Measurements from ENCODE around the gene ST6GALNAC2.

Gene ST6GALNAC2

GRCh38 chr17:76599694-76600460 lies 14.2 kb upstream of the ST6GALNAC2 start:
- DNase-seq (ENCODE audit: low read depth in 2 of 2): no peak

GRCh38 chr17:76598004-76598439 lies 12.4 kb upstream of the ST6GALNAC2 start:
- no peak for DNase-seq (ENCODE audit: low read depth in 2 of 2)

DNA sequence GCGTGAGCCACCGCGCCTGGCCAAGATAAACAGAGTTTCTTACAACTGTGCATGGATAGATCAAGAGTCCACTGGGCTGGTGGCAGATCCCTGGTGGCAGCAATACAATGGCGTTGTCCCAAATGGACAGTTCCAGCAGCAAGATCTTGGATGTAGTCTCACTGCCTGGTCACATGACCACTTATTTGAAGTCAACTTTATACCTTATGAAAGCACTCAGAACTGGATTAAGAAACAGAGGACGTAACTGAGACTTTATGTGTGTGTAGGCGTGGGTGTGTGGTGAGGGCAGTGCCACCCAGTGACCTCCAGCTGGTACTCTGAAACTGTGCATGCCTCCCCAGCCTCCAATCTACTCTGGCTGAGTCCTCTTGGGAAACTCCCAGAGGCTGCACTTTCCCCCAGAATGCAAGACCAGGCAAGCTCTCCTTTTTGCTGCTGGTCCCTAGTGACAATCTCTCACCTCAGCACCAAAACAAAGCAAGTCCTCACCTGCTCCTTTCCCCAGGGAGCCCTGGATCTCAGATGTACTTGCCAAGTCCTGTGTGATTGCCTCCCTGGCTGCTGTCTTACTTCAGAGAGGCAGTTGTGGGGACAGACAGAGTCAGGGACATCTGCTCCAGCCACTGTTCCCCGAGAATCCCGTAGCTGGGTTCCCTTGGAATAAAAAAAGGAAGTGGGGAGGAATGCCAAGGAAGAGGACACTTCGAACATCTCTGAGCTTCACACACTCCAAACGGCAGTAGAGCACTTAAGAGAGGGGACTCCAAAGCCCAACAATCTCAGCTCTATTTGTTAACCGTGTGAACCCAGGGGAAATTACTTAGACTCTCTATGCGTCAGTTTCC lies 11.7 kb upstream of the ST6GALNAC2 start:
- DNase-seq (ENCODE audit: low read depth in 2 of 2): no peak

GRCh38 chr17:76594690-76595089 lies 9.0 kb upstream of the ST6GALNAC2 start:
- DNase-seq (ENCODE audit: low read depth in 2 of 2): no peak

DNA sequence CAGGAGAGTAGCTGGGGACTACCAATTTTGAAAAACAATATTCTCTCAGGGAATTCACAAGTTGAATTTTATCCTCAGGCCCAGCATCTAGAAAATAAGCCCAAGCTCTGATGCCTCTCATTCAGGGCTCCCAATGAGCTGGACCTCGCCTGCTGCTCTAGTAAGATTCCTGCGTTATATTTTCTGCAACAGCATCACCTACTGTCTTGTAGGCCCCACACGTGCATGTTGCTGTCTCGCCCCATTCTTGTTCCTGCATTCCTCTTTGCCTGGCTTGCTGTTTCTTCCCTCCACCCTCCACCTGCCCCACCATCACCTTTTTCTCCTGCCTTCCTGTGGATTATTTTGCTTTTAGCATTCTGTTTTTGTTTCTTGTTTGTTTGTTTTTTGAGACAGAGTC lies 8.3 kb upstream of the ST6GALNAC2 start:
- DNase-seq (ENCODE audit: low read depth in 2 of 2): no peak

DNA sequence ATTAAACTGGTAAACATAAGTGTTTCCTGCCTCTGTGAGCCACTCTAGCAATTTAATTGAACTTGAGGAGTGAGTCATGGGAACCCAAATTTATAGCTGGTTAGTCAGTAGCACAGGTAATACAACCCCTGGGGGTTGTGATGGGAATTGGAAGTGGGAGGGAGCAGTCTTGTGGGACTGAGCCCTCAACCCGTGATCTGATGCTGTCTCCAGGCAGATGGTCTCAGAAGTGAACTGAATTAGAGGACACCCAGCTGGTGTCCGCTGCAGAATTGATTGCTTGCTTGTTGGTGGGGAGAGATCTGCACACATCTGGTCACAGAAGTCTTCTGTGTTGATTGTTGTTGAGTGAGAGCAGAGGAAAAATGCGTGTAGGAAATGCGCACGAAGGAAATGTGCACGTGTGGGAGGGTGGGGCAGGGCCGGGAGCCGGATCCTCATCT lies 7.7 kb upstream of the ST6GALNAC2 start:
- no peak for DNase-seq (ENCODE audit: low read depth in 2 of 2)

- DNase-seq (ENCODE audit: low read depth in 2 of 2): no peak
Observed at GRCh38 chr17:76588182-76588581, 2.5 kb upstream of the ST6GALNAC2 start.

- no peak for DNase-seq (ENCODE audit: low read depth in 2 of 2)
Observed at GRCh38 chr17:76586741-76587487, 1.3 kb upstream of the ST6GALNAC2 start.

- DNase-seq (ENCODE audit: low read depth in 2 of 2): no peak
Observed at GRCh38 chr17:76585033-76585648, 519 bp downstream of the ST6GALNAC2 start.

- DNase-seq (ENCODE audit: low read depth in 2 of 2): no peak
Observed at GRCh38 chr17:76584427-76585032, 1.1 kb downstream of the ST6GALNAC2 start.

- no peak for DNase-seq (ENCODE audit: low read depth in 2 of 2)
Observed at GRCh38 chr17:76582660-76583059, 3.0 kb downstream of the ST6GALNAC2 start.

DNA sequence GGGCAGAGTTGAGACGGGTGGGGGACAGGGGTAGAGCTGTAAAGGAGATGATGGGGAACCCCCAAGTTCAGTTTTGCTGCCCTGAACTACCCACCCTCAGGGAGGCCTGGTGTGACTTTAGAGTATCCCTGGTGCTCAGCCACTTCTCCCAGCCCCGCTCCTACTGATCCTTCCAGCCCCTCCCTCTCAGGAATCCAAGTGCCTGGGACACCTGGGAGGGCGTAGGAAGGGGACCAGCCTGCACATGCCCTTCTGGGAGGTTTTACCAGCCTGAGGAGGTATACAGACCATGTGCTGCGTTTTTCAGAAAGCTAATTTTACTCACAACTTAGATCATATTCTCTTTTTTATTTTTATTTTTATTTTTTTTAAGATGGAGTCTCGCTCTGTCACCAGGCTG lies 4.1 kb downstream of the ST6GALNAC2 start:
- no peak for DNase-seq (ENCODE audit: low read depth in 2 of 2)

GRCh38 chr17:76579281-76579680 lies 6.4 kb downstream of the ST6GALNAC2 start:
- DNase-seq (ENCODE audit: low read depth in 2 of 2): no peak

- no peak for DNase-seq (ENCODE audit: low read depth in 2 of 2)
Observed at GRCh38 chr17:76578376-76578775, 7.3 kb downstream of the ST6GALNAC2 start.

GRCh38 chr17:76577876-76578275 lies 7.8 kb downstream of the ST6GALNAC2 start:
- no peak for DNase-seq (ENCODE audit: low read depth in 2 of 2)

- no peak for DNase-seq (ENCODE audit: low read depth in 2 of 2)
Observed at GRCh38 chr17:76576189-76576588, 9.5 kb downstream of the ST6GALNAC2 start.

DNA sequence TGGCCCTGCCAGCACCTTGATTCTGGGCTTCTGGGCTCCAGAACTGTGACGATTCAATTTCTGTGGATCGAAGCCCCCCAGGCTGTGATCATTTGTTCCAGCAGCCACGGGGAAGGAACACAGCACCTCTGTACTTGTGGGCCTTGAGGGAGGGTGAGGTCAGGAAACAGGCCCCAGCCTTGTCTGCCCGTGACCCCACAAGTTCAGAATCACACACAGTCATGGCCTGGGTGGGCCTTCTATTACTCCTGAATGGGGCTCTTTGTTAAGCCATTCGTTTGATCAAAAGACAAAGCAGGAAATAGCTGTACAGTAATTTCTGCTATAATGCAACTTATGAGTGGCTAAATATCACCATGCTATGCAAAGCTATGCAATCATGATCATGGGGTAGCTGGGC lies 10.1 kb downstream of the ST6GALNAC2 start:
- DNase-seq (ENCODE audit: low read depth in 2 of 2): no peak

- DNase-seq (ENCODE audit: low read depth in 2 of 2): no peak
Observed at GRCh38 chr17:76574166-76574565, 11.5 kb downstream of the ST6GALNAC2 start.

- no peak for DNase-seq (ENCODE audit: low read depth in 2 of 2)
Observed at GRCh38 chr17:76573096-76573495, 12.6 kb downstream of the ST6GALNAC2 start.

GRCh38 chr17:76572201-76572910 lies 13.3 kb downstream of the ST6GALNAC2 start:
- DNase-seq (ENCODE audit: low read depth in 2 of 2): no peak

All from stimulated activated CD8-positive, alpha-beta memory T cell treated with anti-CD3 and anti-CD28 coated beads, Interleukin-2, amount 100 ng/mL, for 48 hours (primary cell).